Uterus (tissue), 2 donors: ENCODE results near the gene SLC49A3.

ENCODE experiments used
- CTCF ChIP-seq, 4 experiments: fragments of 200-600 bp in 2 of 4; fragments of 450-650 bp in 2 of 4; sonication (generic) in 2 of 4; IDR thresholded peaks; one replicate each; pipeline ENCODE4 v1.5.1; 2016 to 2019; ENCODE audit warnings: antibody characterized with exemption in 4 of 4, mild to moderate bottlenecking in 2 of 4, moderate library complexity in 1 of 4
- POLR2A ChIP-seq, 2 donors: fragments of 450-650 bp; IDR thresholded peaks; one replicate each; pipeline ENCODE4 v1.6.1; 2016; ENCODE audit warnings: antibody characterized with exemption in 2 of 2, mild to moderate bottlenecking in 1 of 2, moderate library complexity in 1 of 2

GRCh38 chr4:663046-663437 lies 25.9 kb downstream of the SLC49A3 start:
- no peak for TF ChIP-seq CTCF (IDR thresholded peaks at IDR 0.05)
- TF ChIP-seq POLR2A (IDR thresholded peaks at IDR 0.05), result no peak
